B cell (primary cell): ENCODE data around the gene THYN1. TPM values are rescaled to one million over a fixed set of nuclear protein-coding genes. Genes with fewer than 3 reads are reported as not detected.

Experiments used
- ATAC-seq: fragments of 200-7000 bp; cut with Tn5 transposase; one replicate; pipeline ENCODE4 v1.10.0; 2021; ENCODE audit warnings: low read depth, mild to moderate bottlenecking, moderate number of reproducible peaks, moderate library complexity
- CTCF ChIA-PET: fragments of 350-600 bp; sonication (Branson Sonifier 250); formaldehyde crosslinking; loops from one replicate; lab custom pipeline; 2021; ENCODE audit warnings: antibody characterized with exemption, inconsistent platforms; lab: Charles Lee
- POLR2A ChIA-PET: fragments of 350-600 bp; sonication (Branson Sonifier 250); formaldehyde crosslinking; loops from one replicate; lab custom pipeline; 2021; ENCODE audit warnings: antibody characterized with exemption; lab: Charles Lee
- DNase-seq: peaks from one replicate; pipeline ENCODE4 v3.0.0; 2013
- H2AFZ ChIP-seq: 2 replicates; pipeline ENCODE4 v1.6.1; 2012; ENCODE audit warnings: mild to moderate bottlenecking, low read depth, low read length; ENCODE audit not compliant: insufficient read depth, poor library complexity, severe bottlenecking
- H3K27ac ChIP-seq, 2 donors: 1 replicate in 1 of 2; 2 replicates in 1 of 2; pipeline ENCODE4 v1.5.1; 2012 to 2013; ENCODE audit warnings: low read length in 2 of 2, mild to moderate bottlenecking in 2 of 2, moderate library complexity in 1 of 2
- H3K27me3 ChIP-seq, 4 experiments: fragments of 200-600 bp in 1 of 4; sonication (generic) in 1 of 4; replicated peaks in 1 of 4; 1 replicate in 2 of 4; 2 replicates in 2 of 4; pipeline versions ENCODE4 v1.6.1 to v1.7.0; 2013 to 2016; ENCODE audit warnings: low read length in 3 of 4, mild to moderate bottlenecking in 2 of 4, mixed read lengths in 1 of 4, moderate library complexity in 1 of 4; ENCODE audit not compliant: insufficient read depth in 4 of 4, control insufficient read depth in 3 of 4; ENCODE audit errors: control extremely low read depth in 1 of 4
- H3K36me3 ChIP-seq, 2 experiments: replicated peaks in 1 of 2; 1 replicate in 1 of 2; 2 replicates in 1 of 2; pipeline versions ENCODE4 v1.6.1 to v1.7.1; 2013; ENCODE audit warnings: low read length in 1 of 2; ENCODE audit not compliant: insufficient read depth in 2 of 2, control insufficient read depth in 1 of 2; ENCODE audit errors: control extremely low read depth in 1 of 2, extremely low read depth in 1 of 2
- H3K4me1 ChIP-seq, 2 donors: fragments of 200-600 bp in 1 of 2; sonication (generic) in 1 of 2; 1 replicate in 1 of 2; 2 replicates in 1 of 2; pipeline versions ENCODE4 v1.5.1 to v1.6.1; 2013 to 2017; ENCODE audit warnings: low read length in 2 of 2; ENCODE audit not compliant: control insufficient read depth in 2 of 2, insufficient read depth in 2 of 2
- H3K4me2 ChIP-seq: replicated peaks from 2 replicates; pipeline ENCODE3; 2012; ENCODE audit warnings: mild to moderate bottlenecking, low read depth, low read length; ENCODE audit not compliant: poor library complexity, severe bottlenecking
- H3K4me3 ChIP-seq, 5 experiments: fragments of 200-600 bp in 1 of 5; sonication (generic) in 1 of 5; 1 replicate in 3 of 5; 2 replicates in 2 of 5; pipeline versions ENCODE4 v1.5.1 to v1.7.0; 2011 to 2016; ENCODE audit warnings: low read length in 4 of 5, mild to moderate bottlenecking in 4 of 5, low read depth in 2 of 5, control low read depth in 1 of 5, moderate library complexity in 1 of 5; ENCODE audit not compliant: insufficient read depth in 1 of 5; ENCODE audit errors: control extremely low read depth in 1 of 5, extremely low read depth in 1 of 5
- H3K79me2 ChIP-seq: fragments of 200-600 bp; sonication (generic); one replicate; pipeline ENCODE4 v1.6.0; 2016; ENCODE audit warnings: low read length; ENCODE audit not compliant: control insufficient read depth, insufficient read depth
- H3K9ac ChIP-seq: fragments of 200-600 bp; sonication (generic); 2 replicates; pipeline ENCODE4 v1.6.1; 2017; ENCODE audit warnings: mild to moderate bottlenecking, low read length, moderate library complexity
- H3K9me3 ChIP-seq, 3 donors: one replicate each; pipeline versions ENCODE4 v1.6.1 to v1.7.1; 2013; ENCODE audit warnings: low read length in 2 of 3; ENCODE audit not compliant: control insufficient read depth in 2 of 3, insufficient read depth in 1 of 3; ENCODE audit errors: control extremely low read depth in 1 of 3
- H4K20me1 ChIP-seq: 2 replicates; pipeline ENCODE4 v1.6.0; 2012; ENCODE audit warnings: mild to moderate bottlenecking, low read length; ENCODE audit not compliant: insufficient read depth, control insufficient read depth, poor library complexity, severe bottlenecking
- H3K27ac Mint-ChIP-seq: one replicate; pipeline ENCODE4 v1.8.0; 2021; ENCODE audit warnings: mixed read lengths
- H3K27me3 Mint-ChIP-seq: one replicate; pipeline ENCODE4 v1.8.0; 2021; ENCODE audit warnings: mixed read lengths
- H3K4me1 Mint-ChIP-seq: one replicate; pipeline ENCODE4 v1.8.0; 2021; ENCODE audit warnings: mixed read lengths
- H3K4me3 Mint-ChIP-seq: one replicate; pipeline ENCODE4 v1.8.0; 2021; ENCODE audit warnings: mixed read lengths
- H3K9me3 Mint-ChIP-seq: one replicate; pipeline ENCODE4 v1.8.0; 2022; ENCODE audit warnings: mixed read lengths; ENCODE audit not compliant: insufficient read depth
- EZH2 ChIP-seq: IDR thresholded peaks from 2 replicates; pipeline ENCODE4 v1.6.1; 2012; ENCODE audit warnings: borderline replicate concordance, low read depth, mild to moderate bottlenecking, moderate library complexity, low read length; ENCODE audit not compliant: insufficient read depth, poor library complexity, severe bottlenecking
- WGBS: methylation state at CpG from one replicate; pipeline ENCODE4 v1.1.5; 2013; ENCODE audit warnings: missing lambda C conversion rate; ENCODE audit not compliant: insufficient coverage; 5-methylcytosine and 5-hydroxymethylcytosine counted together
- intact Hi-C: fragments of 100-400 bp; cut with micrococcal nuclease; formaldehyde crosslinking; loops from one replicate; pipeline ENCODE4 v1.10.0; 2022
- polyA plus RNA-seq: library from polyadenylated mRNA; depleted of rRNA; stranded (reverse); fragments of >200 nt; gene quantifications from 2 replicates; pipeline ENCODE4 v1.2.3, GENCODE V29; 2012
- total RNA-seq, 2 donors: library from RNA; stranded (reverse); fragments of 120-200 nt in 1 of 2; gene quantifications; 1 replicate in 1 of 2; 2 replicates in 1 of 2; pipeline versions ENCODE4 v1.2.3 to v1.2.4, GENCODE V29; 2013 to 2022
- TF ChIP-seq, protein P1 (sequence below): fragments of 200-600 bp; IDR thresholded peaks from one replicate; pipeline ENCODE4 v1.8.0; 2022; ENCODE audit warnings: antibody characterized with exemption, mild to moderate bottlenecking

The THYN1 gene
- total and polyA plus RNA-seq, 2 donors (not counting 1 experiment from before 2014, with no cell fraction given): 36.3 to 38.4 TPM

DNA sequence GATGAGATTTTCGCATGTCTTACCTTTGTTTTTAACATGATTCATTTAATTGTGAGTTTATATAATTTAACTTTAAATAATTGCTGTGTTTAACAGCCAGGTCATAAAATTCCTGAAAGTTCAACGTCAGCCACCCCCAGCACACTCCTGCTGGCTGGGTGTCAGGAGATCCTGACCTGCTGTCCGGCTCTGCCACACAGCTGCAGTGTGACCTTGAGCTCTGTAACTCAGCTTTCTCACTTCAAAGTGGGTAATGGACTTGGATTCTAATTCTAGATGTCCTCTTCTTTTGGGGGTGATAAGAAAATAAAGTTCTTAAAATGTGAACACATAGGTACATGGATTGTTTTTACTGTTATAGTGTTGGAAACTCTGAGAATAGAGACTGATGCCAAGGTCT is 17.8 kb downstream of the THYN1 start:
- H3K27ac Mint-ChIP-seq: no peak overlapping the region
- H3K4me3 ChIP-seq: no peak overlapping the region
- peaks cover 22 to 24% of the 10 kb centered on the region in 2 donors for H3K4me1 ChIP-seq
- no peaks in the 10 kb centered on the region for H3K9me3 ChIP-seq
- no peaks in the 10 kb centered on the region for H3K9me3 Mint-ChIP-seq
- no peak overlapping the region for H3K4me2 ChIP-seq
- WGBS: 100% methylated on average over 1 of the region's 3 CpGs
- H3K36me3 ChIP-seq: no peaks in the 10 kb centered on the region
- no peak for ATAC-seq
- H3K27me3 ChIP-seq: peaks cover 0 to 17% (median 7%) of the 10 kb centered on the region in 4 experiments
- TF ChIP-seq, protein P1, sequence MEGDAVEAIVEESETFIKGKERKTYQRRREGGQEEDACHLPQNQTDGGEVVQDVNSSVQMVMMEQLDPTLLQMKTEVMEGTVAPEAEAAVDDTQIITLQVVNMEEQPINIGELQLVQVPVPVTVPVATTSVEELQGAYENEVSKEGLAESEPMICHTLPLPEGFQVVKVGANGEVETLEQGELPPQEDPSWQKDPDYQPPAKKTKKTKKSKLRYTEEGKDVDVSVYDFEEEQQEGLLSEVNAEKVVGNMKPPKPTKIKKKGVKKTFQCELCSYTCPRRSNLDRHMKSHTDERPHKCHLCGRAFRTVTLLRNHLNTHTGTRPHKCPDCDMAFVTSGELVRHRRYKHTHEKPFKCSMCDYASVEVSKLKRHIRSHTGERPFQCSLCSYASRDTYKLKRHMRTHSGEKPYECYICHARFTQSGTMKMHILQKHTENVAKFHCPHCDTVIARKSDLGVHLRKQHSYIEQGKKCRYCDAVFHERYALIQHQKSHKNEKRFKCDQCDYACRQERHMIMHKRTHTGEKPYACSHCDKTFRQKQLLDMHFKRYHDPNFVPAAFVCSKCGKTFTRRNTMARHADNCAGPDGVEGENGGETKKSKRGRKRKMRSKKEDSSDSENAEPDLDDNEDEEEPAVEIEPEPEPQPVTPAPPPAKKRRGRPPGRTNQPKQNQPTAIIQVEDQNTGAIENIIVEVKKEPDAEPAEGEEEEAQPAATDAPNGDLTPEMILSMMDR: no peak
- no peak for TF ChIP-seq EZH2
- peaks cover 19% of the 10 kb centered on the region for H3K4me1 Mint-ChIP-seq
- no peak overlapping the region for H2AFZ ChIP-seq
- H3K27me3 Mint-ChIP-seq: peaks cover 5% of the 10 kb centered on the region
- ChIA-PET POLR2A (no interaction called here), CTCF (interaction anchor here (2.6 kb wide), 1 partner anchor 9 kb away, joined by 16 read pairs; no protein-coding TSS in a partner anchor)
- intact Hi-C loops: no loop called here
- no peak for DNase-seq
- H3K4me3 Mint-ChIP-seq: no peak overlapping the region
- H3K79me2 ChIP-seq: peaks cover 13% of the 10 kb centered on the region
- H3K9ac ChIP-seq: no peak overlapping the region
- no peak overlapping the region for H3K27ac ChIP-seq
- H4K20me1 ChIP-seq: peaks cover 36% of the 10 kb centered on the region

DNA sequence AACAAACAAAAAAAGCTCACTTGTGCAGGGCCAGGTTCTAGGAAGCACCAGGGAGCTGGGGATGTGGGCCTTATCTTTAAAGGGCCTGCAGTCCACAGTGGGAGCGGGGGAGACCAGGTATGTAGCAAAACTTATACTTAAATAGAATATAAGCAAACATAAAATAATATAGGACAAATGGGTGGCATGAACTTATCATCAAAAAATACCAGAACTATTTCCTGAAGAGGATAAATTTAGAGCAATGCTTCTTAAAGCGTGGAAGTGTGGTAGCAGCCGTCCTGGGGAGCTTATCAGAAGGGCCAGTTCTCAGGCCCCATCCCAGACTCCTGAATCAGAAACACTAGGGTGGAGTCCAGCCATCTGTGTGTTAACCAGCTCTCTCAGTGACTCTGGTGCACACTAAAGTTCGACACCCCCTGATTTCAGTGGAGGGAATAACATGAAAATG is 19.4 kb downstream of the THYN1 start:
- WGBS: 48% methylated on average over 3 of the region's 4 CpGs
- Mint-ChIP-seq H3K27ac (no peak overlapping the region), H3K4me1 (peaks cover 34% of the 10 kb centered on the region), H3K4me3 (no peak overlapping the region), H3K27me3 (peaks cover 12% of the 10 kb centered on the region), H3K9me3 (no peaks in the 10 kb centered on the region)
- ATAC-seq (no peak), DNase-seq (no peak)
- Histone ChIP-seq H3K36me3 (no peaks in the 10 kb centered on the region), H3K4me3 (no peak overlapping the region), H3K27ac (no peak overlapping the region), H3K4me2 (no peak overlapping the region), H2AFZ (no peak overlapping the region), H3K79me2 (peaks cover 26% of the 10 kb centered on the region), H4K20me1 (peaks cover 52% of the 10 kb centered on the region), H3K4me1 (peaks cover 38 to 40% of the 10 kb centered on the region in 2 donors), H3K9ac (no peak overlapping the region), H3K9me3 (no peaks in the 10 kb centered on the region), H3K27me3 (peaks cover 0 to 28% (median 14%) of the 10 kb centered on the region in 4 experiments)
- CTCF ChIA-PET: interaction anchor here (1.2 to 2.6 kb wide), 3 partner anchors 11 to 26 kb away, joined by 3 to 16 read pairs (median 12); no protein-coding TSS in a partner anchor
- intact Hi-C loops: no loop called here
- no peak for TF ChIP-seq EZH2
- TF ChIP-seq, protein P1: no peak
- POLR2A ChIA-PET: interaction anchor here (1.0 kb wide), 1 partner anchor 10 kb away, joined by 4 read pairs; the partner anchor contains the start of genes NCAPD3 and VPS26B
